Measurements from ENCODE around the gene SENP6.
"Not testable (repeated sequence)": the region's sequence is repeated elsewhere in the genome, so short reads cannot be mapped to it uniquely, and the experiment has no call there.

SENP6 gene

DNA sequence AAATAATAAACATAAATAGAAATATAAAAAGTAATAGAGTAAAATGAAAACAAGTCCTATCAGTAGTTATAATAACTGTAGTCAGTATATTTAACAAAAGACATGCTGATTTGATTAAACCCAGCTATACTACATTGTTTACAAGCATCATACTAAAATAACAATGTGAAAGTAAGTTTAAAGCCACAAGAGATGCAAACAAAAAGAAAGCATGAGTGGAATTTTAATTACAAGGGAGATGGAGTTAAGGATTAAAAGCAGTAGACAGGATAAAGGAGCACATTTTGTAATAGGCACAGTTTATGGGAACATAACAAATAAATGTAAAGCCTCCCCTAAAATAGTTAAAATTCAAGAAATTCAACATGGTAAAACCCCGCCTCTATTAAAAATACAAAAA, 41.5 kb downstream of the SENP6 start:
- no peaks in the 10 kb centered on the region for H3K4me1 ChIP-seq (ENCODE audit: control insufficient read depth, insufficient read depth, low read length)
- no peaks in the 10 kb centered on the region; the same call in 1 of the 2 replicates for H3K36me3 ChIP-seq (ENCODE audit: control insufficient read depth, insufficient read depth, low read length)
- WGBS (ENCODE audit: insufficient coverage, insufficient read length) = no CpG with 5 or more reads among the region's 1 CpG
- no peaks in the 10 kb centered on the region for H3K9me3 ChIP-seq (ENCODE audit: control insufficient read depth, insufficient read depth, low read length)
- DNase-seq (ENCODE audit: low read depth, low spot score) = no peak
- H3K4me3 ChIP-seq (ENCODE audit: low read length) = no peak overlapping the region
- H3K27ac ChIP-seq (ENCODE audit: low read length) = no peak overlapping the region
- no peaks in the 10 kb centered on the region for H3K27me3 ChIP-seq (ENCODE audit: control insufficient read depth, insufficient read depth, low read length)

DNA sequence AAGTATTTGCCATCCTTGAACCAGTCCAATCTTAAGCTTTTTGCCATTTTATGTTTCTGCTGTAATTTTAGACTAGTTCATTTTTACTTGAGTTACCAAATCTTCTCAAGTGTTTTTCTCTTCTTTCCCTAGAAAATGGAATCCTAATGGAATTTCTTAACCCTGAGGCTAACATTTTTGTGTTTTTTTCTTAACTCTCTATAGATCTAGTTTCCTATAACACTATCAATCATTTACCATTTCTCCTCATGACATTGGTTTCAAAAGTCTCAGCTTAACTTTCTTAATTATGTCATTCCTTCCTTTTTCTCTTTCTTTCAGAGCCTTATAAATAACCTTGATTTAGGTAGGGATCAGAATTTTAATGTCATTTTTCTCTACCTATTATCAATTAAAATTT, 54.8 kb downstream of the SENP6 start:
- DNase-seq (ENCODE audit: low read depth, low spot score) = no peak
- Histone ChIP-seq H3K9me3 (ENCODE audit: control insufficient read depth, insufficient read depth, low read length) (no peaks in the 10 kb centered on the region), H3K4me3 (ENCODE audit: low read length) (no peak overlapping the region), H3K27ac (ENCODE audit: low read length) (no peak overlapping the region), H3K27me3 (ENCODE audit: control insufficient read depth, insufficient read depth, low read length) (no peaks in the 10 kb centered on the region), H3K4me1 (ENCODE audit: control insufficient read depth, insufficient read depth, low read length) (no peaks in the 10 kb centered on the region), H3K36me3 (ENCODE audit: control insufficient read depth, insufficient read depth, low read length) (peaks cover 3% of the 10 kb centered on the region; the same call in 1 of the 2 replicates)

- WGBS (ENCODE audit: insufficient coverage, insufficient read length) = no CpG with 5 or more reads among the region's 3 CpGs
- Histone ChIP-seq H3K4me3 (ENCODE audit: low read length) (no peak overlapping the region), H3K9me3 (ENCODE audit: control insufficient read depth, insufficient read depth, low read length) (no peaks in the 10 kb centered on the region), H3K36me3 (ENCODE audit: control insufficient read depth, insufficient read depth, low read length) (peaks cover 3% of the 10 kb centered on the region; the same call in 1 of the 2 replicates), H3K4me1 (ENCODE audit: control insufficient read depth, insufficient read depth, low read length) (no peaks in the 10 kb centered on the region), H3K27me3 (ENCODE audit: control insufficient read depth, insufficient read depth, low read length) (no peaks in the 10 kb centered on the region), H3K27ac (ENCODE audit: low read length) (no peak overlapping the region)
- no peak for DNase-seq (ENCODE audit: low read depth, low spot score)
These were observed 55.6 kb downstream of the SENP6 start for GRCh38 chr6:75657327-75657726.

DNA sequence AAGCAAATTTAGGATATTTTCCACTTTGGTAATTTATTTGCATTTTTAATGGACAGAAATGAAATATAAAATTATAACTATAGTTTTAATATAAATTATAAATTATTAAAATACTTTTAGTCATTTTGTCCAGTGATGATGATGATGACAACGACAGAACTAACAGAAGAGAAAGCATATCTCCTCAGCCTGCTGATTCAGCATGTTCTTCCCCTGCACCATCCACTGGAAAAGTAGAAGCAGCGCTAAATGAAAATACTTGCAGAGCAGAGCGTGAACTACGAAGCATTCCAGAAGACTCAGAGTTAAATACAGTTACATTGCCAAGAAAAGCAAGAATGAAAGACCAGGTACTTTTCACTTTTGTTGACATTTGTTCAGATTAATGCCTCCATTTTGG, 64.9 kb downstream of the SENP6 start:
- DNase-seq (ENCODE audit: low read depth, low spot score) = no peak
- no CpG with 5 or more reads among the region's 4 CpGs for WGBS (ENCODE audit: insufficient coverage, insufficient read length)
- H3K4me1 ChIP-seq (ENCODE audit: control insufficient read depth, insufficient read depth, low read length) = no peaks in the 10 kb centered on the region
- H3K27me3 ChIP-seq (ENCODE audit: control insufficient read depth, insufficient read depth, low read length) = no peaks in the 10 kb centered on the region
- no peak overlapping the region for H3K4me3 ChIP-seq (ENCODE audit: low read length)
- H3K36me3 ChIP-seq (ENCODE audit: control insufficient read depth, insufficient read depth, low read length) = no peaks in the 10 kb centered on the region
- H3K9me3 ChIP-seq (ENCODE audit: control insufficient read depth, insufficient read depth, low read length) = no peaks in the 10 kb centered on the region
- no peak overlapping the region for H3K27ac ChIP-seq (ENCODE audit: low read length)

GRCh38 chr6:75673884-75674283, 72.2 kb downstream of the SENP6 start:
- WGBS (ENCODE audit: insufficient coverage, insufficient read length) = no CpG with 5 or more reads among the region's 8 CpGs
- H3K36me3 ChIP-seq (ENCODE audit: control insufficient read depth, insufficient read depth, low read length) = no peaks in the 10 kb centered on the region

GRCh38 chr6:75676377-75676776, 74.7 kb downstream of the SENP6 start:
- Histone ChIP-seq H3K4me3 (ENCODE audit: low read length) (no peak overlapping the region), H3K27ac (ENCODE audit: low read length) (no peak overlapping the region), H3K36me3 (ENCODE audit: control insufficient read depth, insufficient read depth, low read length) (peaks cover 9% of the 10 kb centered on the region; the same call in 1 of the 2 replicates), H3K9me3 (ENCODE audit: control insufficient read depth, insufficient read depth, low read length) (no peaks in the 10 kb centered on the region), H3K27me3 (ENCODE audit: control insufficient read depth, insufficient read depth, low read length) (no peaks in the 10 kb centered on the region), H3K4me1 (ENCODE audit: control insufficient read depth, insufficient read depth, low read length) (no peaks in the 10 kb centered on the region)
- DNase-seq (ENCODE audit: low read depth, low spot score) = no peak
- WGBS (ENCODE audit: insufficient coverage, insufficient read length) = 100% methylated on average over 1 of the region's 1 CpG

More at GRCh38 chr6:75673884-75674283, 72.2 kb downstream of the SENP6 start:
- Histone ChIP-seq H3K4me3 (ENCODE audit: low read length) (no peak overlapping the region), H3K27me3 (ENCODE audit: control insufficient read depth, insufficient read depth, low read length) (no peaks in the 10 kb centered on the region), H3K27ac (ENCODE audit: low read length) (no peak overlapping the region), H3K4me1 (ENCODE audit: control insufficient read depth, insufficient read depth, low read length) (no peaks in the 10 kb centered on the region), H3K9me3 (ENCODE audit: control insufficient read depth, insufficient read depth, low read length) (no peaks in the 10 kb centered on the region)
- no peak for DNase-seq (ENCODE audit: low read depth, low spot score)

DNA sequence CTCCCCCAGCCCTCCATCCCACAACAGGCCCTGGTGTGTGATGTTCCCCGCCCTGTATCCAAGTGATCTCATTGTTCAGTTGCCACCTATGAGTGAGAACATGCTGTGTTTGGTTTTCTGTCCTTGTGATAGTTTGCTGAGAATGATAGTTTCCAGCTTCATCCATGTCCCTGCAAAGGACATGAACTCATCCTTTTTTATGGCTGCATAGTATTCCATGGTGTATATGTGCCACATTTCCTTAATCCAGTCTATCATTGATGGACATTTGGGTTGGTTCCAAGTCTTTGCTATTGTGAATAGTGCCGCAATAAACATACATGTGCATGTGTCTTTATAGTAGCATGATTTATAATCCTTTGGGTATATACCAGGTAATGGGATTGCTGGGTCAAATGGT, 80.9 kb downstream of the SENP6 start:
- H3K9me3 ChIP-seq (ENCODE audit: control insufficient read depth, insufficient read depth, low read length); DNase-seq (ENCODE audit: low read depth, low spot score); H3K4me3 ChIP-seq (ENCODE audit: low read length); H3K27ac ChIP-seq (ENCODE audit: low read length); H3K4me1 ChIP-seq (ENCODE audit: control insufficient read depth, insufficient read depth, low read length); H3K27me3 ChIP-seq (ENCODE audit: control insufficient read depth, insufficient read depth, low read length): not testable (repeated sequence)
- peaks cover 12% of the 10 kb centered on the region; the same call in 1 of the 2 replicates for H3K36me3 ChIP-seq (ENCODE audit: control insufficient read depth, insufficient read depth, low read length)
- no CpG with 5 or more reads among the region's 2 CpGs for WGBS (ENCODE audit: insufficient coverage, insufficient read length)

- peaks cover 12% of the 10 kb centered on the region; the same call in 1 of the 2 replicates for H3K36me3 ChIP-seq (ENCODE audit: control insufficient read depth, insufficient read depth, low read length)
- not testable (repeated sequence) for DNase-seq (ENCODE audit: low read depth, low spot score); H3K4me3 ChIP-seq (ENCODE audit: low read length); H3K4me1 ChIP-seq (ENCODE audit: control insufficient read depth, insufficient read depth, low read length); H3K27me3 ChIP-seq (ENCODE audit: control insufficient read depth, insufficient read depth, low read length); H3K9me3 ChIP-seq (ENCODE audit: control insufficient read depth, insufficient read depth, low read length); H3K27ac ChIP-seq (ENCODE audit: low read length)
- WGBS (ENCODE audit: insufficient coverage, insufficient read length) = no CpG with 5 or more reads among the region's 2 CpGs
These were observed 81.3 kb downstream of the SENP6 start for GRCh38 chr6:75683005-75683404.

- H3K27me3 ChIP-seq (ENCODE audit: control insufficient read depth, insufficient read depth, low read length); H3K9me3 ChIP-seq (ENCODE audit: control insufficient read depth, insufficient read depth, low read length); H3K27ac ChIP-seq (ENCODE audit: low read length); H3K36me3 ChIP-seq (ENCODE audit: control insufficient read depth, insufficient read depth, low read length); H3K4me3 ChIP-seq (ENCODE audit: low read length); DNase-seq (ENCODE audit: low read depth, low spot score); H3K4me1 ChIP-seq (ENCODE audit: control insufficient read depth, insufficient read depth, low read length): not testable (repeated sequence)
- WGBS (ENCODE audit: insufficient coverage, insufficient read length) = no CpG with 5 or more reads among the region's 5 CpGs
These were observed 85.9 kb downstream of the SENP6 start for GRCh38 chr6:75687535-75687934.

GRCh38 chr6:75687937-75688336, 86.3 kb downstream of the SENP6 start:
- not testable (repeated sequence) for H3K9me3 ChIP-seq (ENCODE audit: control insufficient read depth, insufficient read depth, low read length); H3K27me3 ChIP-seq (ENCODE audit: control insufficient read depth, insufficient read depth, low read length); H3K4me3 ChIP-seq (ENCODE audit: low read length); H3K36me3 ChIP-seq (ENCODE audit: control insufficient read depth, insufficient read depth, low read length); H3K4me1 ChIP-seq (ENCODE audit: control insufficient read depth, insufficient read depth, low read length); H3K27ac ChIP-seq (ENCODE audit: low read length); DNase-seq (ENCODE audit: low read depth, low spot score)
- no CpG with 5 or more reads among the region's 8 CpGs for WGBS (ENCODE audit: insufficient coverage, insufficient read length)

- H3K27me3 ChIP-seq (ENCODE audit: control insufficient read depth, insufficient read depth, low read length) = no peaks in the 10 kb centered on the region
- 0 out of 2 replicates have a peak, but pooled peaks cover 2% of the 10 kb centered on the region for H3K4me1 ChIP-seq (ENCODE audit: control insufficient read depth, insufficient read depth, low read length)
- no peaks in the 10 kb centered on the region for H3K9me3 ChIP-seq (ENCODE audit: control insufficient read depth, insufficient read depth, low read length)
- H3K36me3 ChIP-seq (ENCODE audit: control insufficient read depth, insufficient read depth, low read length) = peaks cover 2% of the 10 kb centered on the region; the same call in 1 of the 2 replicates
- DNase-seq (ENCODE audit: low read depth, low spot score) = no peak
- WGBS (ENCODE audit: insufficient coverage, insufficient read length) = no CpG with 5 or more reads among the region's 7 CpGs
- no peak overlapping the region for H3K4me3 ChIP-seq (ENCODE audit: low read length)
- H3K27ac ChIP-seq (ENCODE audit: low read length) = no peak overlapping the region
These were observed 87.9 kb downstream of the SENP6 start for GRCh38 chr6:75689576-75689975.
